Osteocyte (in vitro differentiated cells): ENCODE results near the gene CCR1. TPM values are rescaled to one million over a fixed set of nuclear protein-coding genes. Genes with fewer than 3 reads are reported as not detected.

Experiments used
- DNase-seq: peaks from one replicate; pipeline ENCODE4 v3.0.0; 2021; ENCODE audit warnings: mixed read lengths; ENCODE audit not compliant: unreplicated experiment; ENCODE audit errors: extremely low spot score
- H3K27ac Mint-ChIP-seq: one replicate; pipeline ENCODE4 v1.8.0; 2021; ENCODE audit warnings: mild to moderate bottlenecking, mixed read lengths; ENCODE audit not compliant: unreplicated experiment
- H3K27me3 Mint-ChIP-seq: one replicate; pipeline ENCODE4 v1.8.0; 2021; ENCODE audit warnings: mixed read lengths; ENCODE audit not compliant: unreplicated experiment
- H3K36me3 Mint-ChIP-seq: one replicate; pipeline ENCODE4 v1.8.0; 2021; ENCODE audit warnings: mixed read lengths; ENCODE audit not compliant: unreplicated experiment
- H3K4me1 Mint-ChIP-seq: one replicate; pipeline ENCODE4 v1.8.0; 2021; ENCODE audit warnings: mixed read lengths; ENCODE audit not compliant: unreplicated experiment
- H3K4me3 Mint-ChIP-seq: one replicate; pipeline ENCODE4 v1.8.0; 2021; ENCODE audit warnings: mild to moderate bottlenecking, moderate library complexity, mixed read lengths; ENCODE audit not compliant: unreplicated experiment
- H3K9me3 Mint-ChIP-seq: one replicate; pipeline ENCODE4 v1.8.0; 2021; ENCODE audit warnings: mixed read lengths; ENCODE audit not compliant: unreplicated experiment
- CTCF ChIP-seq: fragments of 200-600 bp; sonication (generic); IDR thresholded peaks from 2 replicates; pipeline ENCODE4 v1.5.0; 2021; ENCODE audit warnings: antibody characterized with exemption, mild to moderate bottlenecking, moderate library complexity
- total RNA-seq: library from RNA; stranded (reverse); gene quantifications from 2 replicates; pipeline ENCODE4 v1.2.1, GENCODE V29; 2021

Gene CCR1
- total RNA-seq, 1 donor from 2014 or later = not detected

- H3K4me1 Mint-ChIP-seq = no peaks in the 10 kb centered on the region
- H3K4me3 Mint-ChIP-seq = no peak overlapping the region
- H3K27ac Mint-ChIP-seq = no peak overlapping the region
- H3K27me3 Mint-ChIP-seq = peaks cover 20% of the 10 kb centered on the region
- no peaks in the 10 kb centered on the region for H3K36me3 Mint-ChIP-seq
- H3K9me3 Mint-ChIP-seq = no peaks in the 10 kb centered on the region
- no peak for DNase-seq
- no peak for TF ChIP-seq CTCF
Observed at GRCh38 chr3:46154311-46154710, 53.8 kb downstream of the CCR1 start.

Other genes starting within 250 kb of the CCR1 start
- 31.8 and 35.0 TPM in 2 replicates for gene FYCO1, start 212.5 kb downstream of the CCR1 start, total RNA-seq
- gene XCR1, start 180.8 kb downstream of the CCR1 start, total RNA-seq = not detected in 2 replicates
- gene CCR3, start 34.1 kb upstream of the CCR1 start, total RNA-seq = not detected in 2 replicates
- gene CCR2, start 145.8 kb upstream of the CCR1 start, total RNA-seq = not detected in 2 replicates
- not detected in 2 replicates for gene CCR5, start 162.6 kb upstream of the CCR1 start, total RNA-seq
- not detected in 2 replicates for gene CCRL2, start 198.9 kb upstream of the CCR1 start, total RNA-seq